Measurements from ENCODE around the gene MEI4.
A peak's percentile ranks its signal among the peaks of the same experiment; 100 is the strongest.
"Not testable (repeated sequence)": the region's sequence is repeated elsewhere in the genome, so short reads cannot be mapped to it uniquely, and the experiment has no call there.

Gene MEI4

GRCh38 chr6:77652739-77653138, at the start of gene MEI4:
MEI4 (plus strand) TSS chr6:77653039; CDS start chr6:77690672, 37,633 bp downstream.
- DNase-seq = no peak

- no peak for DNase-seq
Measured at GRCh38 chr6:77604476-77604875, 48.4 kb upstream of the MEI4 start.

GRCh38 chr6:77607004-77607403, 45.8 kb upstream of the MEI4 start:
- DNase-seq = no peak

GRCh38 chr6:77609106-77609505, 43.7 kb upstream of the MEI4 start:
- no peak for DNase-seq

GRCh38 chr6:77619114-77619513, 33.7 kb upstream of the MEI4 start:
- no peak for DNase-seq

GRCh38 chr6:77620278-77620882, 32.5 kb upstream of the MEI4 start:
- peak; percentile 5 for DNase-seq

GRCh38 chr6:77624515-77624914, 28.3 kb upstream of the MEI4 start:
- no peak for DNase-seq

GRCh38 chr6:77626426-77626825, 26.4 kb upstream of the MEI4 start:
- peak; percentile 55 for DNase-seq

- DNase-seq = no peak
Measured at GRCh38 chr6:77630014-77630413, 22.8 kb upstream of the MEI4 start.

GRCh38 chr6:77633471-77633870, 19.4 kb upstream of the MEI4 start:
- DNase-seq = peak; percentile 54

- peak; percentile 83 for DNase-seq
Measured at GRCh38 chr6:77633993-77634715, 18.7 kb upstream of the MEI4 start.

- DNase-seq = peak; percentile 39
Measured at GRCh38 chr6:77638129-77638830, 14.6 kb upstream of the MEI4 start.

- DNase-seq = no peak
Measured at GRCh38 chr6:77644102-77644705, 8.6 kb upstream of the MEI4 start.

GRCh38 chr6:77650098-77650663, 2.7 kb upstream of the MEI4 start:
- no peak for DNase-seq

- DNase-seq = no peak
Measured at GRCh38 chr6:77653816-77654215, 977 bp downstream of the MEI4 start.

- not testable (repeated sequence) for DNase-seq
Measured at GRCh38 chr6:77655035-77655434, 2.2 kb downstream of the MEI4 start.

- no peak for DNase-seq
Measured at GRCh38 chr6:77656999-77657764, 4.3 kb downstream of the MEI4 start.

GRCh38 chr6:77666340-77666739, 13.5 kb downstream of the MEI4 start:
- DNase-seq = no peak

- no peak for DNase-seq
Measured at GRCh38 chr6:77666846-77667245, 14.0 kb downstream of the MEI4 start.

GRCh38 chr6:77669913-77670312, 17.1 kb downstream of the MEI4 start:
- no peak for DNase-seq

- DNase-seq = no peak
Measured at GRCh38 chr6:77674211-77674610, 21.4 kb downstream of the MEI4 start.

GRCh38 chr6:77678048-77678447, 25.2 kb downstream of the MEI4 start:
- peak; percentile 44 for DNase-seq

GRCh38 chr6:77683515-77683914, 30.7 kb downstream of the MEI4 start:
- no peak for DNase-seq

Measured in fibroblast of skin of right biceps (primary cell).